Ishikawa (cell line): Measurements from ENCODE around the gene KCNA3.

Source experiments
- CEBPB ChIP-seq: IDR thresholded peaks from 2 replicates; pipeline ENCODE4 v1.6.1; 2012
- CREB1 ChIP-seq: IDR thresholded peaks from 2 replicates; pipeline ENCODE4 v1.6.1; 2012; ENCODE audit warnings: low read depth
- EGR1 ChIP-seq: IDR thresholded peaks from 2 replicates; pipeline ENCODE4 v1.6.1; 2012
- EP300 ChIP-seq: IDR thresholded peaks from 2 replicates; pipeline ENCODE4 v1.6.1; 2012; ENCODE audit warnings: borderline replicate concordance
- FOXM1 ChIP-seq: IDR thresholded peaks from 2 replicates; pipeline ENCODE4 v1.6.1; 2012; ENCODE audit warnings: low read depth, borderline replicate concordance
- MAX ChIP-seq: IDR thresholded peaks from 2 replicates; pipeline ENCODE4 v1.6.1; 2012
- NFIC ChIP-seq: IDR thresholded peaks from 2 replicates; pipeline ENCODE4 v1.6.1; 2012
- RAD21 ChIP-seq: IDR thresholded peaks from 2 replicates; pipeline ENCODE4 v1.6.1; 2012; ENCODE audit warnings: low read depth
- TAF1 ChIP-seq: IDR thresholded peaks from 2 replicates; pipeline ENCODE4 v1.6.1; 2012; ENCODE audit warnings: low read depth, mild to moderate bottlenecking
- TCF12 ChIP-seq: IDR thresholded peaks from 2 replicates; pipeline ENCODE4 v1.6.1; 2012; ENCODE audit warnings: low read depth
- TEAD4 ChIP-seq: IDR thresholded peaks from 2 replicates; pipeline ENCODE4 v1.6.1; 2012
- USF1 ChIP-seq: IDR thresholded peaks from 2 replicates; pipeline ENCODE4 v1.6.1; 2012
- YY1 ChIP-seq: IDR thresholded peaks from 2 replicates; pipeline ENCODE4 v1.6.1; 2012; ENCODE audit warnings: low read depth
- ZBTB7A ChIP-seq: IDR thresholded peaks from 2 replicates; pipeline ENCODE4 v1.6.1; 2012; ENCODE audit warnings: low read depth
- TF ChIP-seq, protein P1 (sequence below): IDR thresholded peaks from 2 replicates; pipeline ENCODE4 v1.6.1; 2012; ENCODE audit warnings: low read depth, mild to moderate bottlenecking

The KCNA3 gene

DNA sequence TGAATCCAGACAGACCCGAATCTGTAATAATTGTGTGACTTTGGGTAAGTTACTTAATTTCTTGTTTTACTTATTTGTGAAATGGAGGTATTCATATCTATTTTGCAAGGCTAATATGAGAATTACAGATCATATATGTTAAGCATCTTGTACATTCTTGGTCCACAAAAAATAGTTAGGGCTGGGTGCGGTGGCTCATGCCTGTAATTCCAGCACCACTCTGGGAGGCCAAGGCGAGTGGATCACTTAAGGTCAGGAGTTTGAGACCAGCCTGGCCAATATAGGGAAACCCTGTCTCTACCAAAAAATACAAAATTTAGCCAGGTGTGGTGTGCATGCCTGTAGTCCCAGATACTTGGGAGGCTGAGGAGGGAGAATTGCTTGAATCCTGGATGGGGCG is 22.9 kb upstream of the KCNA3 start:
- TF ChIP-seq YY1 (no peak), USF1 (no peak), TAF1 (no peak), CEBPB (no peak)
- TF ChIP-seq, protein P1, sequence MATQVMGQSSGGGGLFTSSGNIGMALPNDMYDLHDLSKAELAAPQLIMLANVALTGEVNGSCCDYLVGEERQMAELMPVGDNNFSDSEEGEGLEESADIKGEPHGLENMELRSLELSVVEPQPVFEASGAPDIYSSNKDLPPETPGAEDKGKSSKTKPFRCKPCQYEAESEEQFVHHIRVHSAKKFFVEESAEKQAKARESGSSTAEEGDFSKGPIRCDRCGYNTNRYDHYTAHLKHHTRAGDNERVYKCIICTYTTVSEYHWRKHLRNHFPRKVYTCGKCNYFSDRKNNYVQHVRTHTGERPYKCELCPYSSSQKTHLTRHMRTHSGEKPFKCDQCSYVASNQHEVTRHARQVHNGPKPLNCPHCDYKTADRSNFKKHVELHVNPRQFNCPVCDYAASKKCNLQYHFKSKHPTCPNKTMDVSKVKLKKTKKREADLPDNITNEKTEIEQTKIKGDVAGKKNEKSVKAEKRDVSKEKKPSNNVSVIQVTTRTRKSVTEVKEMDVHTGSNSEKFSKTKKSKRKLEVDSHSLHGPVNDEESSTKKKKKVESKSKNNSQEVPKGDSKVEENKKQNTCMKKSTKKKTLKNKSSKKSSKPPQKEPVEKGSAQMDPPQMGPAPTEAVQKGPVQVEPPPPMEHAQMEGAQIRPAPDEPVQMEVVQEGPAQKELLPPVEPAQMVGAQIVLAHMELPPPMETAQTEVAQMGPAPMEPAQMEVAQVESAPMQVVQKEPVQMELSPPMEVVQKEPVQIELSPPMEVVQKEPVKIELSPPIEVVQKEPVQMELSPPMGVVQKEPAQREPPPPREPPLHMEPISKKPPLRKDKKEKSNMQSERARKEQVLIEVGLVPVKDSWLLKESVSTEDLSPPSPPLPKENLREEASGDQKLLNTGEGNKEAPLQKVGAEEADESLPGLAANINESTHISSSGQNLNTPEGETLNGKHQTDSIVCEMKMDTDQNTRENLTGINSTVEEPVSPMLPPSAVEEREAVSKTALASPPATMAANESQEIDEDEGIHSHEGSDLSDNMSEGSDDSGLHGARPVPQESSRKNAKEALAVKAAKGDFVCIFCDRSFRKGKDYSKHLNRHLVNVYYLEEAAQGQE, result no peak

DNA sequence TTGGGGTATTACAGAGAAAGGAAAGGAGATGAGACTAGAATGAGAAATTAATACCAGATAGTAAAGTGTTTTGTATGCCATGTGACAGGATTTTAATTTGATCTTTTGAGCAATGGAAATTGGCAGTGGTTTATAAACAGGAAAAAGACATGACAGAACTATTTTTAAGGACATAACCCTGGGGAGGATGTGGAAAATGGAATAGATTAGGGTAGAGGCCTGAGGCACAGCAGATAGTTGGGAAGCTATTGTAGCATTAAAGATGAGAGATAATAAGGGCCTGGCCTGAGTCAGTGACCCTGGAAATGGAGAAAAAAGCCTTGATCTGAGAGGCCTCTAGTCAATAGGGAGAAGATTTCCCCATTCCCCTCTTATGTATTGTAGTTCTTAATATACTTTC is 22.1 kb upstream of the KCNA3 start:
- no peak for TF ChIP-seq TCF12
- no peak for TF ChIP-seq EP300
- no peak for TF ChIP-seq YY1
- TF ChIP-seq USF1, result no peak
- TF ChIP-seq CREB1, result no peak
- TF ChIP-seq TAF1, result no peak
- no peak for TF ChIP-seq ZBTB7A
- TF ChIP-seq RAD21, result no peak
- TF ChIP-seq CEBPB, result no peak
- TF ChIP-seq NFIC, result no peak
- no peak for TF ChIP-seq TEAD4
- TF ChIP-seq FOXM1, result no peak
- TF ChIP-seq MAX, result no peak
- TF ChIP-seq EGR1, result no peak
- TF ChIP-seq, protein P1, result no peak

GRCh38 chr1:110690709-110691365 is 16.1 kb upstream of the KCNA3 start:
- no peak for TF ChIP-seq ZBTB7A
- TF ChIP-seq NFIC, result no peak
- no peak for TF ChIP-seq YY1
- TF ChIP-seq EGR1, result no peak
- no peak for TF ChIP-seq TEAD4

- TF ChIP-seq CEBPB (no peak), NFIC (no peak), USF1 (no peak), YY1 (no peak), FOXM1 (no peak), RAD21 (no peak), EGR1 (no peak), TEAD4 (no peak), ZBTB7A (no peak), MAX (no peak), TCF12 (no peak), EP300 (no peak), CREB1 (no peak), TAF1 (no peak)
- TF ChIP-seq, protein P1, result no peak
These were observed 15.1 kb upstream of the KCNA3 start for GRCh38 chr1:110689868-110690267.

DNA sequence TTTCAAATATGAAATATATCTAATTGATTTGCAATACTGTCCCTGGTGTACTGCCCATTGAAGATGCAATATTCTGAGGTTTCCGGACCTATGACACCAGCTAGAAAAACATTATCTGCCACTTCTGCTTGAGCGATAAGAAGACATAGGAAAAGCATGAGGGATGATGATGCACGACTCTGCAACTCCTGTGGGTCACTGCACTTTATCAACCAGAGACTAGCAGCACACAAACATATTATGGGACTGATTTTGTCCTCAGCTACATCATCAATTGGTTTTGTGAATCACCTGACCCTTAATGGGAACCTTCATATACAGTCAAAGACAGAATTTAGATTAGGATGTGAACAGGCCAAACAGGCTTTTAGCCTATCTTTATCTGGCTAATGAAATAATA is 13.8 kb upstream of the KCNA3 start:
- TF ChIP-seq YY1 (no peak), EGR1 (no peak), EP300 (no peak), NFIC (no peak), TCF12 (no peak), CREB1 (no peak), TAF1 (no peak), TEAD4 (no peak), ZBTB7A (no peak), USF1 (no peak), RAD21 (no peak), CEBPB (no peak)
- TF ChIP-seq, protein P1, result no peak
